SK-N-SH treated with all-trans-retinoic acid at 6 μM for 48 hours (cell line): Measurements from ENCODE around the gene PLXNA3.
A peak's percentile ranks its signal among the peaks of the same experiment; 100 is the strongest.

Experiments used
- ATAC-seq: fragments of 200-7000 bp; cut with Tn5 transposase; 3 replicates; pipeline ENCODE4 v1.9.1; 2020; ENCODE audit warnings: mild to moderate bottlenecking, moderate library complexity
- ARNTL ChIP-seq: fragments of 450-650 bp; formaldehyde crosslinking; IDR thresholded peaks from 2 replicates; pipeline ENCODE4 v1.5.0; 2020; ENCODE audit warnings: low read depth, mild to moderate bottlenecking, moderate library complexity, borderline replicate concordance
- BACH2 ChIP-seq: fragments of 250-450 bp; sonication (Bioruptor Pico); IDR thresholded peaks from 2 replicates; pipeline ENCODE4 v1.9.0; 2021; ENCODE audit warnings: mild to moderate bottlenecking, borderline replicate concordance
- CREB5 ChIP-seq: fragments of 250-450 bp; sonication (Bioruptor Pico); IDR thresholded peaks from 2 replicates; pipeline ENCODE4 v1.5.1; 2020; ENCODE audit warnings: low read depth, mild to moderate bottlenecking, moderate library complexity
- ESRRG ChIP-seq: fragments of 250-450 bp; sonication (Bioruptor Pico); IDR thresholded peaks from 2 replicates; pipeline ENCODE4 v1.6.1; 2021; ENCODE audit warnings: mild to moderate bottlenecking
- GLIS3 ChIP-seq: fragments of 250-450 bp; sonication (Bioruptor Pico); IDR thresholded peaks from 2 replicates; pipeline ENCODE4 v1.5.0; 2020; ENCODE audit warnings: mild to moderate bottlenecking, moderate library complexity
- ISL1 ChIP-seq: fragments of 250-450 bp; sonication (Bioruptor Pico); IDR thresholded peaks from 2 replicates; pipeline ENCODE4 v2.1.2; 2022; ENCODE audit warnings: mild to moderate bottlenecking, moderate library complexity
- OSR1 ChIP-seq: fragments of 250-450 bp; sonication (Bioruptor Pico); IDR thresholded peaks from 2 replicates; pipeline ENCODE4 v1.8.0; 2022; ENCODE audit warnings: moderate library complexity, mild to moderate bottlenecking, inconsistent platforms
- PATZ1 ChIP-seq: fragments of 250-450 bp; sonication (Bioruptor Pico); IDR thresholded peaks from 2 replicates; pipeline ENCODE4 v1.8.0; 2020; ENCODE audit warnings: mild to moderate bottlenecking, moderate library complexity, borderline replicate concordance
- PPARA ChIP-seq: fragments of 250-450 bp; sonication (Bioruptor Pico); IDR thresholded peaks from 2 replicates; pipeline ENCODE4 v1.5.0; 2020; ENCODE audit warnings: mild to moderate bottlenecking, borderline replicate concordance
- RARB ChIP-seq: fragments of 250-450 bp; sonication (Bioruptor Pico); IDR thresholded peaks from 2 replicates; pipeline ENCODE4 v1.8.0; 2021; ENCODE audit warnings: mild to moderate bottlenecking, moderate library complexity
- SNAI2 ChIP-seq: fragments of 250-450 bp; sonication (Bioruptor Pico); IDR thresholded peaks from 2 replicates; pipeline ENCODE4 v1.5.0; 2020; ENCODE audit warnings: mild to moderate bottlenecking, moderate library complexity
- TCF4 ChIP-seq: fragments of 250-450 bp; sonication (Bioruptor Pico); IDR thresholded peaks from 2 replicates; pipeline ENCODE4 v1.8.0; 2021; ENCODE audit warnings: mild to moderate bottlenecking, moderate library complexity, borderline replicate concordance
- TOX ChIP-seq: fragments of 250-450 bp; sonication (Bioruptor Pico); IDR thresholded peaks from 2 replicates; pipeline ENCODE4 v1.8.0; 2021; ENCODE audit warnings: mild to moderate bottlenecking, moderate library complexity, borderline replicate concordance
- TSHZ2 ChIP-seq: fragments of 250-450 bp; sonication (Bioruptor Pico); IDR thresholded peaks from 2 replicates; pipeline ENCODE4 v1.5.0; 2020; ENCODE audit warnings: mild to moderate bottlenecking, moderate library complexity
- ZC3H10 ChIP-seq: fragments of 250-450 bp; sonication (Bioruptor Pico); IDR thresholded peaks from 2 replicates; pipeline ENCODE4 v1.5.1; 2021; ENCODE audit warnings: mild to moderate bottlenecking, moderate library complexity
- ZFP3 ChIP-seq: fragments of 250-450 bp; sonication (Bioruptor Pico); IDR thresholded peaks from 2 replicates; pipeline ENCODE4 v1.5.0; 2020; ENCODE audit warnings: mild to moderate bottlenecking, moderate library complexity
- ZFP30 ChIP-seq: fragments of 450-650 bp; formaldehyde crosslinking; IDR thresholded peaks from 2 replicates; pipeline ENCODE4 v1.5.0; 2022; ENCODE audit warnings: mild to moderate bottlenecking, moderate library complexity
- ZNF565 ChIP-seq: fragments of 450-650 bp; formaldehyde crosslinking; conservative IDR thresholded peaks from 2 replicates; pipeline ENCODE4 v1.5.0; 2020; ENCODE audit warnings: low read depth, mild to moderate bottlenecking, moderate library complexity
- ZNF70 ChIP-seq: fragments of 450-650 bp; formaldehyde crosslinking; IDR thresholded peaks from 2 replicates; pipeline ENCODE4 v1.5.0; 2020; ENCODE audit warnings: mild to moderate bottlenecking, moderate library complexity
- ZNF8 ChIP-seq: fragments of 450-650 bp; formaldehyde crosslinking; IDR thresholded peaks from 2 replicates; pipeline ENCODE4 v1.5.0; 2020; ENCODE audit warnings: mild to moderate bottlenecking, moderate library complexity
- TF ChIP-seq, protein P1 (sequence below): fragments of 250-450 bp; sonication (Bioruptor Pico); IDR thresholded peaks from 2 replicates; pipeline ENCODE4 v1.8.0; 2021; ENCODE audit warnings: low read depth, mild to moderate bottlenecking, moderate library complexity, borderline replicate concordance

The PLXNA3 gene

GRCh38 chrX:154486052-154486395 is 27.9 kb downstream of the PLXNA3 start:
- ATAC-seq = no peak
- TF ChIP-seq, protein P1, sequence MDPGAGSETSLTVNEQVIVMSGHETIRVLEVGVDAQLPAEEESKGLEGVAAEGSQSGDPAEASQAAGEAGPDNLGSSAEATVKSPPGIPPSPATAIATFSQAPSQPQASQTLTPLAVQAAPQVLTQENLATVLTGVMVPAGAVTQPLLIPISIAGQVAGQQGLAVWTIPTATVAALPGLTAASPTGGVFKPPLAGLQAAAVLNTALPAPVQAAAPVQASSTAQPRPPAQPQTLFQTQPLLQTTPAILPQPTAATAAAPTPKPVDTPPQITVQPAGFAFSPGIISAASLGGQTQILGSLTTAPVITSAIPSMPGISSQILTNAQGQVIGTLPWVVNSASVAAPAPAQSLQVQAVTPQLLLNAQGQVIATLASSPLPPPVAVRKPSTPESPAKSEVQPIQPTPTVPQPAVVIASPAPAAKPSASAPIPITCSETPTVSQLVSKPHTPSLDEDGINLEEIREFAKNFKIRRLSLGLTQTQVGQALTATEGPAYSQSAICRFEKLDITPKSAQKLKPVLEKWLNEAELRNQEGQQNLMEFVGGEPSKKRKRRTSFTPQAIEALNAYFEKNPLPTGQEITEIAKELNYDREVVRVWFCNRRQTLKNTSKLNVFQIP = no peak
- TF ChIP-seq ISL1 (CRISPR knock-in tag) (no peak), ZC3H10 (CRISPR knock-in tag) (no peak), BACH2 (CRISPR knock-in tag) (no peak), ESRRG (CRISPR knock-in tag) (no peak), TSHZ2 (CRISPR knock-in tag) (no peak), TOX (no peak), OSR1 (CRISPR knock-in tag) (no peak), TCF4 (CRISPR knock-in tag) (no peak), ZFP3 (CRISPR knock-in tag) (no peak), PATZ1 (CRISPR knock-in tag) (no peak), CREB5 (CRISPR knock-in tag) (no peak), SNAI2 (no peak), GLIS3 (no peak), ZNF8 (CRISPR knock-in tag) (no peak), ZNF565 (CRISPR knock-in tag) (no peak), ZFP30 (no peak), ARNTL (CRISPR knock-in tag) (no peak), PPARA (CRISPR knock-in tag) (no peak)

DNA sequence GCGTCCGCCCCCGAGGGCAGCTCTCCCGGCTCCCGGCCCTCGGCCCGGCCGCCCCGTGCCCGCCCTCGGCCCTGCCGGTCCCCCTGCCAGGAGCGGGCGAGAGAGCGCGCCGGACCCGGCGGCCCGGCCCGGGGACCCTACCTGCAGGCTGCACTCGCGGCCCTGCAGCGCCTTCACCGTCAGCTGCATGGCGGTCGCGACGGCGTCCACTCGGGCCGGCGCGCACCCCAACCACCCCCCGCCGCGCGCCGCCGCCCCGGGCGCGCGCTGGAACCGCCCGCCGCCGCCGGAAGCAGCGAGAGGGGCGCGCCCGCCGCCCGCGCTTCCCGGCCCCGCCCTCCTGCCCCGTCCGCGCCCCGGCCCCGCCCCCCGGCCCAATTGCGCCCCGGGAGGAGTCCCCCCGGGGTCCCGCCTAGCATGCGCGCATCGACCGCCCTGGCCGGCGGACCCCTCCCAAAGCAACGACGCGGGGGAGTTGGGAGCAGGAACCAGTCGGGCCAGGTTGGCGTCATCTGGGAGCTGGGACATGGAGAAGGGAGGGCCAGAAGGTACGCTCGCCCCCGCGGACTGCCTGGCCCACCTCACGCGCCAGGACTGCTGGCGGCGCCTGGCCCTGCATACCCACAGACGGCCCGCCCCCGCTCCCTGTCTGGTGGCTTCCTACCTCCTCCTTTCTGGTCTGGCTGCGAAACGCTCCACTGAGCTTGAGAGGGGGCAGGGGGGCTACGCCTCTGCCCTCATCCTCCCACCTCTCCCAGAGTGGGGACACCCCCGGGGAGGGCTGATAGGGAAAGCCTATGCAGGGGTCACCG is 28.5 kb downstream of the PLXNA3 start, which contains the start of gene UBL4A:
Gene UBL4A (minus strand): TSS at position 220 of the 812 bp plus-strand sequence. CDS start 31 bp downstream, at position 189.
- TF ChIP-seq ZNF70 (CRISPR knock-in tag) (no peak), RARB (CRISPR knock-in tag) (no peak), ZNF565 (CRISPR knock-in tag) (no peak), ZFP3 (CRISPR knock-in tag) (no peak), GLIS3 (no peak), TOX (no peak), TSHZ2 (CRISPR knock-in tag) (no peak), ZC3H10 (CRISPR knock-in tag) (no peak), ZNF8 (CRISPR knock-in tag) (no peak)
- ATAC-seq = peak; percentile 26
